HG03196 (cell line): ENCODE results near the gene NFATC2.

Experiments
- ATAC-seq: cut with Tn5 transposase; IDR thresholded peaks from one replicate; pipeline ENCODE4 v1.9.1; 2021; ENCODE audit not compliant: unreplicated experiment

NFATC2 gene

DNA sequence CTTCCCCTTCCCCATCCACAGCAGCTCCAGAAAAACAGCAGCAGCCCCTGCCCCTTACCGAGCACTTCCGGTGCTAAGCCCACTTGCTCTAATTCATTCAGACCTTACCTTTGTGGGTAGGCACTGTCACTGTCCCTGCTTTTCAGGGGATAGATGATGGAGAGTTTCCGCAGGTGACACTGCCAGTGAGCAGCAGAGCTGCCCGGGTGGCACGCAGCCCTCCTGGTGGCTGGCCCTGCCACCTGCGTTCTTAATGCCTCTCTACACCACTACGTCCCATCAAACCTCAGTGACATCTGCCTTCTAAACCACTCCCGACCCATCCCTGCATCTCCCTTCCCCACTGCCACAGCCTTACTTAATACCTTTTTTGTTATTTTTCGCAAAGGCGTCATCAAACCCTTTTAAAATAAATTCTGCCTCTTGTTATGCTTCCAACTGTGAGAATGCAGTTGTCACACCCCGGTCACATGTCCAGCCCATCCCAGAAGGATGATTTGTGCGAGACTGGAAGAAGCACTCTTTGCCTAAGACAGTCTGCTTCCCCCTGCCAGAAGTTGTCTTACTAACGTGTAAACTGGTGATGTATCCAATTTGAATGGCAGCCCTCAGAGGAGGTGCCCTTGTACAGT is 89.7 kb downstream of the NFATC2 start:
- no peak for ATAC-seq

DNA sequence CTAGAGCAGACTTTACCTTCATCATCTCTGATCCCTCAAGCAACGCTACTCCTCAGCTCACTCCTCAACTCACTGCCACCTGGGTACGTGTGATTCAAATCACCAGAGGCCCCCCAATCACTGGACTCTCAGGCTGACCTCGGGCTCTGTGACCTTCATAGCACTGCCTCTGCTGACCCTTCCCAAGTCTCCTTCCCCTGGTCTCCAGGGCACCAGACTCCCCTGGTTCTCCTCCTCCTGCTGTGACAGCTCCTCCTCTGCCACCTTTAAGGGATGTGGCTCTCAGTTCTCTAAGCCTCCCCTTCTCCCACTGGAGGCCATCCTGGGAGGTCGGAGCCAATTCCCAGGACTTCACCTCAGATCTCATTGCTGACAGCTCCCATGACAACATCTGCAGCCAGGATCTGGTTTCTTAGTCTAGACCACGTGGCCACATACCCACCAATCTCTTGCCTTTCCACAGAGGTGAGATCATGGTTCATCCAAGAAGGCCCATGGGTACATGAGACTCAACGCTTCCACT is 90.4 kb downstream of the NFATC2 start:
- no peak for ATAC-seq

DNA sequence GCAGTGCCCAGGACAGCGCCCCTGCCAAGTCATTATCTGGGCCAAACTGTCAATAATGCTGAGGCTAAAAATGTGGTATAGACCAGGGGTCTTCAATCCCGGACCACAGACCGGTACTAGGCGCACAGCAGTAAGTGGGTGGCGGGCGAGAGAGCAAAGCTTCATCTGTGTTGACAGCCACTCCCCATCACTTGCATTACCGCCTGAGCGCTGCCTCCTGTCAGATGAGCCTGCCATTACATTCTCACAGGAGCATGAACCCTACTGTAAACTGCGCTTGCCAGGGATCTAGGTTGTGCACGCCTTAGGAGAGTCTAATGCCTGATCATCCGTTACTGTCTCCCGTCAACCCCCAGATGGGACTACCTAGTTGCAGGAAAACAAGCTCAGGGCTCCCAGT is 91.0 kb downstream of the NFATC2 start:
- ATAC-seq, result no peak

DNA sequence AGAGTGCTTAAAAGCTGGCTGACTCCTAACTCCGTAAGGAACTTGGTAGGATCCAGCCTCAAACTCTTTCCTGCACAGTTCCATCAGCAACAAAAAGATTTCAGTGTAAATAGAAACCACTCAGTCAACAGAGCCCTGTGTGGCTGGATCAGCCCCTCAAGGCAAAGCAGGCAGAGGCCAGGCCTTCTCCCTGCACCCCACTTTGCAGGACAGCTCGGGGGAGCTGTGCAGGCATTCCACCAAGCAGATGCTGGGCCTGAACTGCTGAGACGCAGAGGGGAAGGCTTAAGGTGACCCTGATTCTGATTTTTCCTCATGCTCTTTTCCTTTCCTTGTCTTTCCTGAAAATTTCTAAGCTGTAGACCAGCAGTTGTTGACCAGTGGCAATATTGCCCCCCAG is 91.5 kb downstream of the NFATC2 start:
- no peak for ATAC-seq

DNA sequence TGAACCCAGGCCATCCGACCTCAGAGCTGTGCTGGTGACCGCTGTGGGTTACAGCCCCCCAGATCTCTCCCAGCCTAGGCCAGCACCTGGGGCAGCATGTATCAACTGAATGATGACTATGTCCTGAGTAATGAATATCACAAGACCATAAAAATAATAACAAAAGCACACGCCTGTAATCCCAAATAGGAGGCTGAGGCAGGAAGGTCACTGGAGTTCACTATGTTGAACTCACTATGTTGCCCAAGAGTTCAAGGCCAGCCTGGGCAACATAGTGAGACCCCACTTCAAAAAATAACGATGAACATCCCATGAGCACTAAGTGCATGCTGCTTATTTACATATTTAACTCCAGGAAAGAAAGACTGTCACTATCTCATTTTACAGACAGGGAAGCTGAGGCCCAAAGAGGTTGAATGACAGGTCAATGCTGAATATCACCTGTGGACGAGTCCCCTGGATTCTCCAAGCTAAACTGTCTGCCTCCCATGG is 92.3 kb downstream of the NFATC2 start:
- ATAC-seq, result no peak

DNA sequence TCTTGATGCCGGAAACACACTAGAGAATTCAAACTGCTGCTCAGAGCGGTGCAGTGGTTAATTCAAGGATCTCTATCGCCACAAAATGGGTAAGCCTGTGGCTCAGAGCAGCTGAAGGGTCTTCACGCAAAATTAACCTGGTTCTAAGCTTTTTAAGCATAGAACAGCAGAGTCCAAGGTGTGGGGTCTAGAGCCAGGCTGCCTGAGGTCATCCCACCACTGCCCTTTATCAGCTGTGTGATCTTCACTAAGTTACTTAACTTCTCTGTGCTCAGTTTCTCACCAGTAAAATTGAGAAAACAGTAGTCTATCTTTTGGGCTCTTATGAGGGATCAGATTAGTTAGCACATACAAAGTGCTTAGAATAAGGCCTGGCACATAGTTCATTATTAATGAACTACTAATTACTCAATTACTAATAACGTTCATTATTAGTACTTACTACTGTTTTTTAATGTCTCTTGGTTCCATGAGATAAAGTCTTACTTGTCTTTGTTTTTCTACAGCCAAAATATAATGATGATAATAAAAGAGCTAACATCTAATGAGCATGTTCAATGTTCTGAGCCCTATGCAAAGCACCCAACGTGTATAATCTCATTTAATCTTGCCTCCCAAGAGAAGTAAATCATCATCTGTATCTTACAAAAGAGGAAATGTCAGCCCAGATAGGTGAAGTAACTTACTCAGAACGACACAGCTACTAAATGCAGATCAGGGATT is 92.9 kb downstream of the NFATC2 start:
- no peak for ATAC-seq

DNA sequence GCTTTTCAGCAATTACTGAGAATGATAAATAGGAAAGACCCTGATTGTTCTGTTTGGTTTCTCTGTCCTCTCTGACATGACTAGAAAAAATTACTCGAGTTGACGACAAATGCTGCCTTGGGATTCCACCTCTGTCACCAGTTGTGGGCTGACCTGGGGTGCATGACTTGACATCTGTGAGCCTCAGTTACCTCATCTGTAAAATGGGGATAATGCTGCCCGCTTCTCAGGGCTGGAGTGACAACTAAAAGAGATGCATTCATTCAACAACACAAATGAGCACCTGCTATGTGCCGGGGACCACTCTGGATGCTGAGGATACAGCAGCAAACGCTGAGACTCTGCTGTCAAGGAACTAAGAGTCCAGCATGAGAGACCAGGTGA is 94.8 kb downstream of the NFATC2 start:
- ATAC-seq, result no peak

DNA sequence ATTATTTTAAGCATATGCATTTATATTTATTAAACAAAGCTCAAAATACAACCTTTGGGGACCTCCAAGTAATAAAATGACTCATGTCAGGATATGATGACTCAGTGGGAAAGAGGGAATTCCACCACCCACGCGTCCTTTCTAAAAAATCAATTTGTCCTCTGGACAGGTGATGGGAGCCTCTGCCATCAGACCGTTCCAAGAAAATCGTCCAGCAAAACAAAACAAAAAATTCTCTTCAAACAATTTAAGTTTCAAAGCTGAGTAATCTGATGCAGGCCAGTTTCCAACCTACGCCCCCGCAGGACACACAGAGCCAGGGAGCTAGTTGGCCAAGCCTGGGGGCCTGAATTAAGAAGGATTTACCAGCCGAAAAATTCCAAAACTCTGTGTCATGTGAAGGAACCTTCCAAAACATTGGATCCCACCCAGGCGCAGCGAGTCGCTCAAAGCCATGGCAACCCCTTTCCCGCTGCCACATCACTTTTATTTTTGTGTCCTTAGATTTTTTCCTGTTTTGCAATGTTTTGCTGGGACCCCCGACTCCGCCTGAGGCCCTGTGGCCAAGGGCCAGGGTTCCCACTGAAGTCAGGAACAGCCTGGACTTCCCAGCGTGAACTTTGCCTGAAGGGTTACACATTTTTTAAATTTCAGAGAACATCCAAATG is 95.3 kb downstream of the NFATC2 start:
- no peak for ATAC-seq

DNA sequence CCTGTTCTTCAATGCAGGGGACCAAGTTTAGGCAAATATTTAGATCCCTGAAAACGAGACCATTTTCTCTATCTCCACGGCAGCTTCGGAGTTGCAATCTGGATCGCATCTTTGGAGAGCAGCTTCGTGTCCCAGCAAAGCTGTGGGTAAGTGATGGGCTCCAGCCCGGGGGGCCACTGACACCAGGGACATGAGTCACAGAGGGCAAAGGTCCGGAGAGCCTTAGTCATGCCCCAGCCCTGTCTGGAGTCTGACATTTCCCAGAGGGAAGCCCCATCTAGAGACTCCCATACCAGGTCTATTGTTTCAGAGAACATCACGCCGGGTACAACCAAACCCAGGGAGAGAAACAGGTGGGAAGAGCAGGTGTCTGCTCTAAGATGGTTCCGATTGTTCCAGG is 95.9 kb downstream of the NFATC2 start:
- no peak for ATAC-seq

DNA sequence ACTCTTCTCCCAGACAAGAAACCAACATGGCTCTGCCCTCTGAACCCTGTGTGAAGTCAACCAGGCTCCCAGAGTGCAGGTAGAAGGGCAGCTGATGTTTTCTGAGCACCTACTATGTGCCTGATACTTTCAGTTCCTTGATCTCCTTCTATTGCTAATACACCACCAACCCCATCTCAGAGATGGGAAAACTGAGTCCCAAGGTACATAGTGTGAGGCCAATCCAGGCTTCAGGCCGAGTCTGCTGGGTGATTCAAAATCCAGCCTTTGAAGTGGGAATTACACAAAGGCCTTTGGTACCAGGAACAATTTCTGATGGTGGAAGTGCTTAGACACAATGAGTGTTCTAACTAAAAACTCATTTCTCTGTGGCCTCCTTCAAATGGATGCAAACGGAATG is 96.3 kb downstream of the NFATC2 start:
- ATAC-seq, result no peak

DNA sequence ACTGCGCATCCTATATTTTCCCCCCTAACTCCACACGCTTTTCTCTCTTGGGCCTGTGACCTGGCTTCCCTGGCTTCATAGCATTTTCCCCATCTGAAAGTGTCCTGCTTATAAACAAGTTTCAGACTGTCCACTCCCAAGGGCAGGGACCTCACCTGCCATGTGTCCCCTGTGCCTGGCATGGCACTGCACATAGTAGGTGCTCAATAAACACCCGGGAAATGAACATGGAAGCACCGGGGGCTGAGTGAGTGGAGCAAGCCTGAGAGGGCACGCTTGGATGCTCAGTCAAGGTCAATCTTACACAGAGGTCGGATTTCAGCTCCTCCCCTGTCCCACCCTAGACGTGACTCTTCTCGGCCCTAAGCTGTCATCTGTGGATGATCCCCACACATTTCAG is 96.9 kb downstream of the NFATC2 start:
- ATAC-seq, result no peak

DNA sequence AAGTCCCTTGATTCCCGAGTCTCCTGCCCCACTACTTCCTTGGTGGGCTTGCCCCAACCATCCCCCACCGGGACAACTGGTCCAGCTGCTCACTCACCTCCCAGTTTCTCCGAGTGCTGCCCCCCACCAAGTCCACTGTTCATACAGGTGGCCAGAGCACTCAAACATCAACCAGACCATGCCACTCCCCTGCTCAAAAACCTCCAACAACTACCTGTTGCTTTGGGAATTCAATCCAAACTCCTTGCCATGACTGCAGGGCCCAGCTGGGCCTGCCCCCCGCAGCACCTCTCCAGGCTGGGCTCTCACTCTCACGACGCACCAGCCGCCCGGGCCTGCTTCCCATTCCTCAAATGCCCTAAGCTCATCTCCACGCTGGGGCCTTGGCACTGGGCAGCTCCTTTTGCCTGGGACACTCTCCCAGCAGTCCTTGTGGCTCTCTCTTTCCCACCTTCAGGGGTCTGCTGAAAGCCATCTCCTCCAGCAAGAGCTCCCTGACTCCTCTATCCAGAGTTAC is 97.5 kb downstream of the NFATC2 start:
- no peak for ATAC-seq

DNA sequence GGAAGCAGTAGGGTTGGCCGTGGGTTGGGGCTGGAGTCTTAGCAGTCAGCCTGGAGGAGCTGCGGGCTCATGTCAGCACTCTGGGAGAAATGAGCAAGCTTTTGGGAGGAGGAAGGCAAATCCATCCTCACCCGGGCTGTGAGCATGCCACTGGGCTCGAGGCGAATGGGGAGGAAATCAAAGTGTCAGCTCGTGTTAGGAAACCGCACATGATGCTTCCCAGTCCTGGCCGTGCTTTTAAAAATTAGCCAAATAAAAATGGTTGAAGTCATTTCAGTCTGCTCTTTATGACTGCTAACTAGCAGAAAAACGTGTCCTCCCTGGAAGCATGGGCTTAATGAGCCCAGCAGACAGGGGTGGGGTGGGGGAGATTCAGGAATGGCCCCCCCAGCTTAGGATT is 98.1 kb downstream of the NFATC2 start:
- ATAC-seq, result no peak

DNA sequence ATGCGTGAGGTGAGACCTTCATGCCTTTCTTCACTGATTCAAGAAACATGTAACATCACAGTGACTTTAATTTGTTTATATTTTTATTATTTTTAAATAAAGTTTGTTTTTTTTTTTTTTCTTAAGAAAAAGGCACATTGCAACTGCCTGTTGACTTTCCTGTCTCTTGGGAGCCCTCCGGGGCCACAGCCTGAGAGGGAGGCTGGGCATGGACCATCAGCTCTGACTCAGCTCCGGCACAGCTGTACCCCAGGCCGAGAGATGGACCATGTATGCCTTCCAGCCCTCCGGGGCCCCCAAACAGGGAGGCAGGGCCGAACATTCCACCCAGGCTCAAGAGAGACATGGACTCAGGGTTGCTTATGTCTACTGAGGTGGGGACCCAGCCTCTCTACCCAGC is 99.9 kb downstream of the NFATC2 start:
- no peak for ATAC-seq

DNA sequence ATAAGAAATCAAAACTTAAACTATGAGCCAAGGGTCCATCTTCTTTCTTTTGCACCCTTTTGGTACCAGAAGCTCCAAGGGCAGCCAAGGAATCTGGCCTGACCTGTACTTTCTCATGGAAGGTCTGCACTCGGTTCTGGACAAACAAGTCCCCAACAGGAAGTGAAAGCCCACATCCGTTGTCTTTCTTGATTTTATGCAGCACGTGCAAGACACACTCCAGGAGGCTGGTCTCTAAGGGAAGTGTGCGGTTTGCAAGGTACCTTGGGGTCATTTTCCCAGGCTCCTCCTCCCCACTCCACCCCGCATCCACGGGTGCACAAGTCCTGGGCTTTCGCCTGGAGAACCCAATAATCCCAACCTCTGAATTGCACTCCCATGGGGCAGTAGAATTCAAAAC is 101.9 kb downstream of the NFATC2 start:
- no peak for ATAC-seq

DNA sequence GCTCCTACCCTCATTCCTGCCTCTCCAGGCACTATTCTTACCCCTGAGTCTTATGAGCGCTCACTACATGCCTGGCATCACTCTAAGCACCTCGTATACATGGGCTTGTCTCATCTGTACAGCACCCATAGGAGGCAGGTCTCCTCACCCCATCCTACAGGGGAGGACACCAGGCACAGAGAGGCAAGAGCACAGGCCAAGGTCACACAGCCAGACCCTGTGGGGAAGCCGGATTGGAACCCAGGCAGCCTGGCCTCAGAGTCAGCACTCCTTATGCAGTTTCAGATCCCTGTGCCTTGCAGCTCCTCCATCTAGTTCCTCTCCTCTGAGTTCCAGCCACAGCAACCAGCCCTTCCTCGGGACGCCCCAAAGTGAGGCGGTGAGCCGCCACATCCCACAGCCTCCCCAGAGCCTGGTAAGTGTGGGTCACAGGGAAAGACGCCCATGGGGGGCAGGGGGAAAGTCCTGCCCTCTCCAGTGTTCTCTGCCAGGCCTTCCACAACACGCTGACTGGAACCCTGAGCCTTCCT is 103.3 kb downstream of the NFATC2 start:
- no peak for ATAC-seq

DNA sequence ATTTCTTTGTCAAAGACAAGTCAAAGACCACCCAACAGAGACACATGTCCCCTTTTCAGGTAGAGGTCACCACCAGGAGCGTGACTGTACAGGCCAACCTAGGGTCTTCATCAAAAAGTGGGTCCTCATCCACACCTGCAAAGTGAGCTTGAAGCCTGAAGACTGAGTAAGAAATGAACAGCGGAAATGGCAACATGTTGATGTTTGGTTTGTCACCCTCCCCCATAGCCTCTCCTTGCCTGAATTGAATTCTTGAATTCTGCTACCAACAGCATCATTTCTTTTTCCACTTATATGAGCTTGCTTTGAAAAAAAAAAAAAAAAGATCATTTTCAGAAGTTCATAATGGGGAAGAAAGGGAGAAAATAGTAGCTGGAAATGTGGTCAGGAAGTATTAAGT is 104.4 kb downstream of the NFATC2 start:
- no peak for ATAC-seq

DNA sequence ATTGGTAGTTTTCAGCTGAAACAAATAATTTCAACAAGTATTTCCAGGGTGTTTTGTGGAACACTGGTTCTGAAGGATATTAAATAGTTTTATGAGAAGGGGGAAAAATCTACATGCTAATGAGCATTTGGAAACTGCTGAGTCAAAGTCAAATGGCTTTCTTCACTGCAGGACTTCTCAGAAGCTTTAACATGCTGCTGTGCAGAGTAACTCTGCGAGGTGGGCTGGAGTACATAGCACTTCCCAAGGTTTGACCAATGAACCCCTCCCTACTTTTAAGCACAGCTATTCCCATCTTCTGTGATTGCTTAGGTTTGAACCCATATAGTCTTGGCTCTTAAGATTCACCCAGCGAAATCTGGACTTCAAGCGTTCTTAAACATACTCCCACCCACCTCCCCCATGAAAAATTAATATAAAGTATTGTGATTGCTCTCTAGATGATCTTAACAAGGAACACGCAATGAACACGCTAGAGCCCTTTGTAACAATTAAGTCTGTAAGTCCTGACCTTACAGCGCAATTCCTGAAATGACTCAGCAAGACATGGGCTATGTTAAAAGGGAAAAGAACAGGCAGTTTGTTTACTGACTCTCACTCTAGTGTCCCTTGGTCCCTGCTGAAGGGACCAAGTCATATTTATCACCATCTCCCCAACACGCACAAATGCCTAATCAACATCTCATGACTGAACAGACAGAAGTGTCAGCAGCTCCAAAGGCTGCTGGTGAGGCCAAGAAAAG is 105.2 kb downstream of the NFATC2 start:
- ATAC-seq, result no peak

DNA sequence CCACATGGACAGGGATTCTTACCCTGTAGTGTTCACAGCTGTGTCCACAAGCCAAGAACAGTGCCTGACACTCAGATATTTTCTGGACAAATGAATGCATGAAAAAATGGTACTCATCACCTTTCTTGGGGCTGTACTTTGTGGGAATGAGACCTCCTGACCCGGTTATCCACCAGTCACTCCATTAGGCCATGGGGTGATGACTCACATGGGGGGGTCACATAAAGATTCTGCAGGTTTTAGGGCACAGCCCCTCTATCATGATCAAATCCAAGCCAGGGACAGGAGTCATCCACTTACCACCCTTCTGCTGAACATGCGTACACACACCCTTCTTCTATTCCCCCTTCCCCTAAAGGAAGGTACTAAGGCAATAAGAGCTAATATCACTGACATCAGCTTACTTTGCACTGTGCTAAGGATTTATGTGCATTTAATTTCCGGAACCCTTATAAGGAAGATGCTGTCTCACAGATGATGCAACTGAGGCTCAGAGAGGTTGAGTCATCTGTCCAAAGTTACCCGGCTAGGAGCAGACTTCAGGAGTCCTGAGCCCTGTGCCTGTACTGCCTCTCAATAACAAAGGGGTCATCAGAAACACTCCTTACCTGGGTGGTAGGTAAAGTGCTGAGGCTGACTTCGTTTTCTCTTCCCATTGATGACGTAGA is 107.8 kb downstream of the NFATC2 start:
- ATAC-seq, result no peak

DNA sequence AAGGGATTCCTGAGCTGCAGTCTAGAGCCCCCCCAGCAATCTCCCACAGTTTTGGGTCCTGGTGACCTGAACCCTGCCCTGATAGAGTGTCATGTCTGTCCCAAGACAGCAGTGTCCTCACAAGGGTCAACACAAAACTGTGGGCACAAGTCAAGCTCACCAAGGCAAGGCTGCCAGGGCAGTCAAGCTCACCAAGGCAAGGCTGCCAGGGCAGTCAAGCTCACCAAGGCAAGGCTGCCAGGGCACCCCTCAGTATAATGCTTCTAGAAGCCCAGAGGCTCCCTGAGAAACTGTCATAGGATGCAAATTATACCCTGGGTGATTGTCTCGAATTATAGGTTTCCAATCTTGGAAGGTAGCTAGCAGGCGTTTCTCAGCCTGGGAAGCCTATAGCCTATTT is 108.5 kb downstream of the NFATC2 start:
- ATAC-seq, result no peak
